Kasumi-1 (cell line): ENCODE measurements around the gene AKAP12.

Source experiments
- DNase-seq, 2 experiments: peaks; one replicate each; lab custom pipeline; 2025; lab: John Stamatoyannopoulos, UW

The AKAP12 gene

GRCh38 chr6:151284548-151285017, 44.8 kb downstream of the AKAP12 start:
- DNase-seq = no peak

GRCh38 chr6:151285122-151285521, 45.4 kb downstream of the AKAP12 start:
- DNase-seq = no peak

GRCh38 chr6:151286214-151286613, 46.4 kb downstream of the AKAP12 start:
- no peak for DNase-seq

GRCh38 chr6:151288712-151289398, 49.1 kb downstream of the AKAP12 start:
- no peak for DNase-seq

- DNase-seq = no peak
These were observed 49.7 kb downstream of the AKAP12 start for GRCh38 chr6:151289399-151290007.

- no peak for DNase-seq
These were observed 51.3 kb downstream of the AKAP12 start for GRCh38 chr6:151290877-151291721.

- DNase-seq = no peak
These were observed 51.9 kb downstream of the AKAP12 start for GRCh38 chr6:151291722-151292059.

GRCh38 chr6:151292974-151293687, 53.4 kb downstream of the AKAP12 start:
- DNase-seq = no peak

- no peak for DNase-seq
These were observed 53.9 kb downstream of the AKAP12 start for GRCh38 chr6:151293688-151294016.

- no peak for DNase-seq
These were observed 54.9 kb downstream of the AKAP12 start for GRCh38 chr6:151294561-151295101.

GRCh38 chr6:151297886-151298285, 58.1 kb downstream of the AKAP12 start:
- no peak for DNase-seq

GRCh38 chr6:151299011-151299410, 59.2 kb downstream of the AKAP12 start:
- no peak for DNase-seq

GRCh38 chr6:151300267-151300991, 60.7 kb downstream of the AKAP12 start:
- DNase-seq = no peak

GRCh38 chr6:151301547-151301946, 61.8 kb downstream of the AKAP12 start:
- DNase-seq = no peak

GRCh38 chr6:151303231-151303630, 63.5 kb downstream of the AKAP12 start:
- no peak for DNase-seq

GRCh38 chr6:151306269-151306783, 66.6 kb downstream of the AKAP12 start:
- no peak for DNase-seq

GRCh38 chr6:151307501-151307900, 67.7 kb downstream of the AKAP12 start:
- DNase-seq = no peak

- DNase-seq = no peak
These were observed 69.9 kb downstream of the AKAP12 start for GRCh38 chr6:151309619-151310018.

- DNase-seq = no peak
These were observed 70.5 kb downstream of the AKAP12 start for GRCh38 chr6:151310279-151310678.

GRCh38 chr6:151310852-151311767, 71.3 kb downstream of the AKAP12 start:
- DNase-seq = no peak
